Mesenchymal stem cell (in vitro differentiated cells and primary cell): ENCODE results near the gene TINAG.
"Not testable (repeated sequence)": the region's sequence is repeated elsewhere in the genome, so short reads cannot be mapped to it uniquely, and the experiment has no call there.

ENCODE experiments used
- DNase-seq: peaks from one replicate; pipeline ENCODE4 v3.0.0-alpha.2; 2013
- H2AFZ ChIP-seq: one replicate; pipeline ENCODE4 v1.6.1; 2013; ENCODE audit warnings: low read depth, mild to moderate bottlenecking, control low read depth, inconsistent platforms, low read length, moderate library complexity
- H2AK5ac ChIP-seq: 2 replicates; pipeline ENCODE4 v1.6.1; 2013; ENCODE audit warnings: low read length, moderate library complexity, mild to moderate bottlenecking, inconsistent platforms; ENCODE audit not compliant: severe bottlenecking
- H2BK120ac ChIP-seq: one replicate; pipeline ENCODE4 v1.6.1; 2013; ENCODE audit warnings: low read depth, mild to moderate bottlenecking, inconsistent platforms, low read length, moderate library complexity
- H2BK12ac ChIP-seq, 2 experiments: one replicate each; pipeline ENCODE4 v1.6.1; 2013; ENCODE audit warnings: inconsistent platforms in 2 of 2, low read length in 2 of 2, mild to moderate bottlenecking in 2 of 2, moderate library complexity in 2 of 2, control low read depth in 1 of 2
- H2BK15ac ChIP-seq: one replicate; pipeline ENCODE4 v1.6.1; 2013; ENCODE audit warnings: mild to moderate bottlenecking, low read depth, inconsistent platforms; ENCODE audit not compliant: poor library complexity, severe bottlenecking
- H2BK5ac ChIP-seq: 2 replicates; pipeline ENCODE4 v1.6.1; 2013; ENCODE audit warnings: low read depth, mild to moderate bottlenecking, low read length, control low read depth, inconsistent platforms; ENCODE audit not compliant: poor library complexity, severe bottlenecking
- H3K14ac ChIP-seq, 2 experiments: one replicate each; pipeline ENCODE4 v1.6.1; 2013; ENCODE audit warnings: inconsistent platforms in 2 of 2, low read length in 2 of 2, control low read depth in 1 of 2, mild to moderate bottlenecking in 1 of 2, moderate library complexity in 1 of 2
- H3K18ac ChIP-seq, 2 experiments: one replicate each; pipeline ENCODE4 v1.6.1; 2013; ENCODE audit warnings: inconsistent platforms in 2 of 2, low read length in 2 of 2, control low read depth in 1 of 2, low read depth in 1 of 2, mild to moderate bottlenecking in 1 of 2
- H3K23ac ChIP-seq, 2 experiments: one replicate each; pipeline ENCODE4 v1.6.1; 2013; ENCODE audit warnings: inconsistent platforms in 2 of 2, low read length in 2 of 2, mild to moderate bottlenecking in 2 of 2, moderate library complexity in 2 of 2, control low read depth in 1 of 2
- H3K27ac ChIP-seq: 2 replicates; pipeline ENCODE4 v1.5.1; 2013; ENCODE audit warnings: mild to moderate bottlenecking, moderate library complexity, low read length, control low read depth, inconsistent platforms; ENCODE audit not compliant: poor library complexity, severe bottlenecking
- H3K27me3 ChIP-seq, 2 experiments: 2 replicates each; pipeline versions ENCODE4 v1.6.1 to v1.7.0; 2013; ENCODE audit warnings: low read length in 2 of 2, mild to moderate bottlenecking in 2 of 2, moderate library complexity in 2 of 2, control low read depth in 1 of 2, inconsistent platforms in 1 of 2; ENCODE audit not compliant: control insufficient read depth in 1 of 2, insufficient read depth in 1 of 2
- H3K36me3 ChIP-seq, 2 experiments: 2 replicates each; pipeline versions ENCODE4 v1.6.1 to v1.7.0; 2013; ENCODE audit warnings: low read length in 2 of 2, control low read depth in 1 of 2, inconsistent platforms in 1 of 2, low read depth in 1 of 2, mild to moderate bottlenecking in 1 of 2; ENCODE audit not compliant: insufficient read depth in 2 of 2, control insufficient read depth in 1 of 2
- H3K4ac ChIP-seq, 2 experiments: one replicate each; pipeline ENCODE4 v1.6.1; 2013; ENCODE audit warnings: inconsistent platforms in 2 of 2, low read length in 2 of 2, mild to moderate bottlenecking in 2 of 2, moderate library complexity in 2 of 2, control low read depth in 1 of 2, low read depth in 1 of 2
- H3K4me1 ChIP-seq: 2 replicates; pipeline ENCODE4 v1.6.1; 2013; ENCODE audit warnings: low read depth, low read length, control low read depth; ENCODE audit not compliant: control insufficient read depth, insufficient read depth
- H3K4me2 ChIP-seq: 2 replicates; pipeline ENCODE4 v1.6.1; 2013; ENCODE audit warnings: low read length, mild to moderate bottlenecking, inconsistent platforms; ENCODE audit not compliant: poor library complexity, severe bottlenecking
- H3K4me3 ChIP-seq, 2 experiments: 2 replicates each; pipeline versions ENCODE4 v1.5.1 to v1.7.0; 2013; ENCODE audit warnings: low read length in 2 of 2, mild to moderate bottlenecking in 2 of 2, control low read depth in 1 of 2, low read depth in 1 of 2; ENCODE audit not compliant: insufficient read depth in 1 of 2
- H3K79me1 ChIP-seq: replicated peaks from 2 replicates; pipeline ENCODE4 v1.6.1; 2013; ENCODE audit warnings: mild to moderate bottlenecking, control low read depth, low read length, inconsistent platforms; ENCODE audit not compliant: poor library complexity, severe bottlenecking
- H3K9ac ChIP-seq: 2 replicates; pipeline ENCODE4 v1.7.0; 2013; ENCODE audit warnings: mild to moderate bottlenecking, low read length, moderate library complexity
- H3K9me3 ChIP-seq: 2 replicates; pipeline ENCODE4 v1.7.0; 2013; ENCODE audit warnings: mild to moderate bottlenecking, low read length; ENCODE audit not compliant: control insufficient read depth
- H4K8ac ChIP-seq: one replicate; pipeline ENCODE4 v1.6.1; 2013; ENCODE audit warnings: inconsistent platforms, mild to moderate bottlenecking, low read length, moderate library complexity
- H4K91ac ChIP-seq: one replicate; pipeline ENCODE4 v1.6.1; 2013; ENCODE audit warnings: mild to moderate bottlenecking, low read length, inconsistent platforms
- WGBS: methylation state at CpG from one replicate; pipeline ENCODE4 v1.1.7; 2013; ENCODE audit warnings: mixed read lengths; 5-methylcytosine and 5-hydroxymethylcytosine counted together

Gene TINAG

DNA sequence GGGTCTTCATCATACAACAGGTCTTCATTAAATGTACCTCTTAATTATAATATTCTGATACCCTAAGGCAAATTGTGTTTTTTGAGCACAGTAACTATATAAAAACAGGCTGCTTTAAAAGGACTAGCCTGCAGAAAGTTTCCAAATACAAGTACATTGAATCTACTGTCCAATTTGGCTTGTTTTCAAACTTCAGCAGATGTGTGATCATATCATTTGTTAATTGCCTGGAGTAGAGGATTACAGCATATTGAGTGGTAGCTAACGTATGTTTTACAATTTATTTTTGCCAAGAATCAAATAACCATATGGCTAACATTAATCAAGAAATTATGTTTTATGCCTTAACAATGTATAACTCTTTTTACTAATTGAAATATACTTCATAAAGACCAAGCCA, 12.6 kb downstream of the TINAG start:
- no peak overlapping the region for H3K27ac ChIP-seq
- H2AFZ ChIP-seq = no peak overlapping the region
- H3K14ac ChIP-seq = no peak overlapping the region
- no peaks in the 10 kb centered on the region for H3K9me3 ChIP-seq
- H3K18ac ChIP-seq = no peak overlapping the region
- no peak overlapping the region for H2BK12ac ChIP-seq
- no peak overlapping the region for H4K8ac ChIP-seq
- peaks cover 3% of the 10 kb centered on the region for H3K79me1 ChIP-seq
- no peak overlapping the region for H3K4me3 ChIP-seq
- no peak overlapping the region for H3K4ac ChIP-seq
- no peak overlapping the region for H3K23ac ChIP-seq
- H2BK5ac ChIP-seq = no peak overlapping the region
- H3K36me3 ChIP-seq = peaks cover 0 to 3% of the 10 kb centered on the region in 2 experiments
- no peak for DNase-seq
- no peak overlapping the region for H2AK5ac ChIP-seq
- no peaks in the 10 kb centered on the region for H3K27me3 ChIP-seq
- no peak overlapping the region for H4K91ac ChIP-seq
- no peak overlapping the region for H3K4me2 ChIP-seq
- H3K9ac ChIP-seq = no peak overlapping the region
- H2BK15ac ChIP-seq = no peak overlapping the region
- no peaks in the 10 kb centered on the region for H3K4me1 ChIP-seq
- no peak overlapping the region for H2BK120ac ChIP-seq
- no CpG with 5 or more reads among the region's 1 CpG for WGBS

DNA sequence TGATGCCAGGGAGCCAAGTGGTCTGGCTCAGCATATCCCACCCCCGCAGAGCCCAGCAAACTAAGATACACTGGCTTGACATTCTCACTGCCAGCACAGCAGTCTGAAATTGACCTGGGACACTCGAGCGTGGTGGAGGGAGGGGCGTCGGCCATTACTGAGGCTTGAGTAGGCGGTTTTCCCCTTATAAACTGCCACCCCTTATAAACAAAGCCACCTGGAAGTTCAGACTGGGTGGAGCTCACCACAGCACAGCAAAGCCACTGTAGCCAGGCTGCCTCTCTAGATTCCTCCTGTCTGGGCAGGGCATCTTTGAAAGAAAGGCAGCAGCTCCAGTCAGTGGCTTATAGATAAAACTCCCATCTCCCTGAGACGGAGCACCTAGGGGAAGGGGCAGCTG, 19.4 kb downstream of the TINAG start:
- no peak overlapping the region for H3K14ac ChIP-seq
- no peak for DNase-seq
- no peak overlapping the region for H3K4me2 ChIP-seq
- no peak overlapping the region for H2AK5ac ChIP-seq
- no peak overlapping the region for H2BK12ac ChIP-seq
- no peak overlapping the region for H3K18ac ChIP-seq
- no peak overlapping the region for H3K23ac ChIP-seq
- no peak overlapping the region for H3K9ac ChIP-seq
- no peak overlapping the region for H2BK15ac ChIP-seq
- no peak overlapping the region for H3K4me3 ChIP-seq
- H3K79me1 ChIP-seq = no peaks in the 10 kb centered on the region
- H4K8ac ChIP-seq = no peak overlapping the region
- H3K9me3 ChIP-seq = peaks cover 8% of the 10 kb centered on the region
- no peak overlapping the region for H3K27ac ChIP-seq
- 83% methylated on average over 7 of the region's 7 CpGs for WGBS
- H2AFZ ChIP-seq = no peak overlapping the region
- peaks cover 0 to 13% of the 10 kb centered on the region in 2 experiments for H3K36me3 ChIP-seq
- H3K27me3 ChIP-seq = no peaks in the 10 kb centered on the region
- no peak overlapping the region for H2BK5ac ChIP-seq
- no peaks in the 10 kb centered on the region for H3K4me1 ChIP-seq
- H4K91ac ChIP-seq = no peak overlapping the region
- no peak overlapping the region for H2BK120ac ChIP-seq
- H3K4ac ChIP-seq = no peak overlapping the region

DNA sequence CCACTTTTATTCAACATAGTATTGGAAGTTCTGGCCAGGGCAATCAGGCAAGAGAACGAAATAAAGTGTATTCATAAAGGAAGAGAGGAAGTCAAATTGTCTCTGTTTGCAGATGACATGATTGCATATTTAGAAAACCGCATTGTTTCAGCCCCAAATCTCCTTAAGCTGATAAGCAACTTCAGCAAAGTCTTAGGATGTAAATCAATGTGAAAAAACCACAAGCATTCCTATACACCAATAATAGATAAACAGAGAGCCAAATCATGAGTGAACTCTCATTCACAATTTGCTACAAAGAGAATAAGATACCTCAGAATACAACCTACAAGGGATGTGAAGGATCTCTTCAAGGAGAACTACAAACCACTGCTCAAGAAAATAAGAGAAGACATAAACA, 23.3 kb downstream of the TINAG start:
- H3K27ac ChIP-seq, H2AFZ ChIP-seq, H2BK15ac ChIP-seq, H2BK5ac ChIP-seq, H3K27me3 ChIP-seq, H2BK12ac ChIP-seq, H3K9ac ChIP-seq, H3K18ac ChIP-seq, H3K4me1 ChIP-seq, H3K9me3 ChIP-seq, H3K14ac ChIP-seq, H3K4me2 ChIP-seq, H4K91ac ChIP-seq, H3K79me1 ChIP-seq, H3K23ac ChIP-seq, H2BK120ac ChIP-seq, H2AK5ac ChIP-seq, H3K4ac ChIP-seq, H3K4me3 ChIP-seq, H4K8ac ChIP-seq: not testable (repeated sequence)
- peaks cover 0 to 13% of the 10 kb centered on the region in 2 experiments for H3K36me3 ChIP-seq
- 79% methylated on average over 1 of the region's 2 CpGs for WGBS
- DNase-seq = peak; percentile 57

DNA sequence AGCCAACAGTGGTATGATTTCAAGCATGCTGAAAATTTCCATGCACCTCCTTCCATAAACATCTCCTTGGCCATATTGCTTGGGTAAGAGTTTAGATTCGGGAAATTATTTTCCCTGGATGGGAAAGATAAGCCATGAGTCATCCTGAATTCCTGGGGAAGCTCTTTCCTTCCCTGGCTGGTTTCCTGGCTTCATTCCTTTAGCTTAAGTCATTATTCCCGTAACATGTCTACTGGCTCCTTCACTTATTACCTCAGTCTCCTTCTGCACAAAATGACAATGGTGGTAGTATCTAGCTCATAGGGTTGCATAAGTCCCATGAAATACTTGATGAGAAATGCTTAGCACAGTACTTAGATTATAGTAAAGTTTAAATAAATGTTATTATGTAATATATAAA, 27.6 kb downstream of the TINAG start:
- Histone ChIP-seq H3K9ac (no peak overlapping the region), H2BK15ac (no peak overlapping the region), H4K91ac (no peak overlapping the region), H2AFZ (no peak overlapping the region), H3K14ac (no peak overlapping the region), H3K79me1 (no peaks in the 10 kb centered on the region), H3K27ac (peak overlapping the region; percentile 75), H4K8ac (no peak overlapping the region), H2AK5ac (no peak overlapping the region), H3K23ac (no peak overlapping the region), H3K4me2 (no peak overlapping the region), H3K36me3 (no peaks in the 10 kb centered on the region), H3K9me3 (no peaks in the 10 kb centered on the region), H3K4me3 (no peak overlapping the region), H3K27me3 (no peaks in the 10 kb centered on the region), H2BK12ac (no peak overlapping the region), H3K18ac (no peak overlapping the region), H2BK5ac (no peak overlapping the region), H3K4ac (no peak overlapping the region), H3K4me1 (peaks cover 2% of the 10 kb centered on the region), H2BK120ac (no peak overlapping the region)
- WGBS = no CpG with 5 or more reads among the region's 2 CpGs
- DNase-seq = peak; percentile 93
